Ishikawa (cell line): ENCODE measurements around the gene MMAB.

Source experiments
- CEBPB ChIP-seq: IDR thresholded peaks from 2 replicates; pipeline ENCODE4 v1.6.1; 2012
- CREB1 ChIP-seq: IDR thresholded peaks from 2 replicates; pipeline ENCODE4 v1.6.1; 2012; ENCODE audit warnings: low read depth
- EGR1 ChIP-seq: IDR thresholded peaks from 2 replicates; pipeline ENCODE4 v1.6.1; 2012
- EP300 ChIP-seq: IDR thresholded peaks from 2 replicates; pipeline ENCODE4 v1.6.1; 2012; ENCODE audit warnings: borderline replicate concordance
- FOXM1 ChIP-seq: IDR thresholded peaks from 2 replicates; pipeline ENCODE4 v1.6.1; 2012; ENCODE audit warnings: low read depth, borderline replicate concordance
- MAX ChIP-seq: IDR thresholded peaks from 2 replicates; pipeline ENCODE4 v1.6.1; 2012
- NFIC ChIP-seq: IDR thresholded peaks from 2 replicates; pipeline ENCODE4 v1.6.1; 2012
- RAD21 ChIP-seq: IDR thresholded peaks from 2 replicates; pipeline ENCODE4 v1.6.1; 2012; ENCODE audit warnings: low read depth
- REST ChIP-seq: IDR thresholded peaks from 2 replicates; pipeline ENCODE4 v1.6.1; 2012; ENCODE audit warnings: low read depth, mild to moderate bottlenecking
- TAF1 ChIP-seq: IDR thresholded peaks from 2 replicates; pipeline ENCODE4 v1.6.1; 2012; ENCODE audit warnings: low read depth, mild to moderate bottlenecking
- TCF12 ChIP-seq: IDR thresholded peaks from 2 replicates; pipeline ENCODE4 v1.6.1; 2012; ENCODE audit warnings: low read depth
- TEAD4 ChIP-seq: IDR thresholded peaks from 2 replicates; pipeline ENCODE4 v1.6.1; 2012
- USF1 ChIP-seq: IDR thresholded peaks from 2 replicates; pipeline ENCODE4 v1.6.1; 2012
- YY1 ChIP-seq: IDR thresholded peaks from 2 replicates; pipeline ENCODE4 v1.6.1; 2012; ENCODE audit warnings: low read depth
- ZBTB7A ChIP-seq: IDR thresholded peaks from 2 replicates; pipeline ENCODE4 v1.6.1; 2012; ENCODE audit warnings: low read depth

Gene MMAB

DNA sequence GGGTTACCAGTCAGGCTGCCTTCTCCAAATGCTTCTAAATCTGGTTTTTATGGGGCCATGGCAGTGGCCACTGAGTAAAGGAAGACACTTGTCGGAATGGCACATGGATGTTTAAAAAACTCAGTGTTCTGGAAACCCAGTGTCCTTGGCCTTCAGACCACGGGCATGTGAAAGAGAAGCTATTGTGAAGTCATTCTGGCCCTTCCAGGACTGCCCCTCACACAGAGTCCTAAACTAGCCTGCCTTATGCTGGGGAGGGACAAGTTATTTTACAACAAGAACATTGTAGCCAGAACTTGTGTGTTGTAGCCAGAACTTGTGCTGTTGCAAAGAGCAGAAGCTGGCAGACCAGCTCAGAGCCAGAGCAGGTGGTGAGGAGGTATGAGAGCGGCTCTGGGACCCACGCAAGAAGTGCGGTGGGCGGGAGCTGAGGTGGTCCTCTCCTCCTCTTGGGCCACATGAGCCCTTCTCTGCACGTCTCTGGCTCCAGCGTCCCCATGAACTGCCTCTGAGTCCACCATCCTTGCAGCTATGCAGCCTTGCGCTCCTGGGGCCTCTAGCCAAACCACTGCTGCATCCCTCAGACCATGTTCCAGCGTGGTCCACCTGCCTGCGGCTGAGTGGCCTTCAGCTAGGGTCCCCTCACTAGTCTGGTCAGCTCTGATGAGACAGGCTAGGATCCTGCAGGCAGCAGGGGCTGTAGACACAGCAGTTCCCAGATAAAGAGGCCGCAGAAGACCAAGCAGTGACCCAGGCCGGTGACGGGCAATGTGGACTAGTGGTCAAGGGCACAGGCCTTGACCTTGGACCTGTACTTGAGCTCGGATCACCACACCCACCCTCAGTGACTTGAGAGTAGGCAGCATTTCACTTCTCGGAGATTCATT, 32.5 kb downstream of the MMAB start:
- no peak for TF ChIP-seq CEBPB

DNA sequence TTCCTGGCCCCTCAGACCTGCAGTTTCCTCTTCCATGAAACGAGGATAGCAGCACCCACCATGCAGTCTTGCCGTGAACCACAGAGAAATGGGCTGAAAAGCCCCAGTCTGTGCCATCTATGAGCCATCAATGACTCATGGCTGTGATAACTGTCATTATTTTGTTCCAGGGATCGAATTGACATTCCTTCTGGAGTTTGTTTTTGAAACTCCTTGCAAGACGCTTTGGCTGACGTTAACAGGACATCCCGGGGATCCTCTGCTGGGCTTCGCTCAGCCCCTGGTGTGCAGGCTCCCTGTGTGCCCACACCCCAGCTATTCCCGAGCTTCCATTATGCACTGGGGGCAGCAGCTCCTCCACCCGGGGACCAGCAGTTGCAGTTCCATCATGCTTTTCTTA, 33.8 kb downstream of the MMAB start:
- TF ChIP-seq FOXM1 (no peak), EP300 (no peak), TEAD4 (no peak), RAD21 (no peak), NFIC (no peak), CREB1 (no peak), CEBPB (no peak), YY1 (no peak), USF1 (no peak), MAX (no peak), EGR1 (no peak), REST (no peak)

- TF ChIP-seq NFIC (no peak), REST (no peak), TEAD4 (no peak), USF1 (no peak), YY1 (no peak), ZBTB7A (no peak)
Measured at GRCh38 chr12:109538191-109538863, 35.0 kb downstream of the MMAB start.

DNA sequence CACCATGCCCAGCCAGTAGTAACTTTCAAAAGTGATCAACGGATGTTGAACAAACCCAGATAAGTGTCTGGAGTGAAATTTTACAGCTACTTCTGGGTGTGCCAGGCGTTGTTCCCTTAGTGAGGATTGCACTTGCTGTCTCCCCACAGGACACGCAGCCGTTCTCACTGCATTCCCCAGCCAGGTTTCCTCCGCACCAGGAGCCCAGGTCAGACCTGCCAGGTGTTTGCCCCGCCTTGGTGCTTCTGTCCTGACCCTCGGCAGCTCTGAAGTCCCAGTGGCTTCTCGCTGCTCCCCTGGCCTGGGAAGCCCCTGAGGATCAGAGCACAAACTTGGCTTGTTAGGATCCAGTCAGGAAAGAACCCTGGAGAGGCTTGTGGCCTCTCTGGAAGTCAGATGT, 36.2 kb downstream of the MMAB start:
- TF ChIP-seq MAX (no peak), TAF1 (no peak), ZBTB7A (no peak), TCF12 (no peak), RAD21 (no peak), NFIC (no peak), USF1 (no peak), CREB1 (no peak), EGR1 (no peak), REST (no peak), TEAD4 (no peak), YY1 (no peak), EP300 (no peak), FOXM1 (no peak)
